EH (cell line): ENCODE results near the gene YJU2.
"Not testable (repeated sequence)": the region's sequence is repeated elsewhere in the genome, so short reads cannot be mapped to it uniquely, and the experiment has no call there.

Experiments used
- DNase-seq: peaks from one replicate; pipeline ENCODE4 v3.0.0-alpha.2; 2015; ENCODE audit warnings: low read depth

YJU2 gene

GRCh38 chr19:4267901-4268815 lies 21.3 kb downstream of the YJU2 start:
- DNase-seq, result no peak

GRCh38 chr19:4268816-4269430 lies 22.0 kb downstream of the YJU2 start:
- DNase-seq, result no peak

GRCh38 chr19:4272894-4273293 lies 26.0 kb downstream of the YJU2 start:
- DNase-seq, result no peak

GRCh38 chr19:4274321-4274686 lies 27.4 kb downstream of the YJU2 start:
- not testable (repeated sequence) for DNase-seq

GRCh38 chr19:4277191-4277696 lies 30.4 kb downstream of the YJU2 start:
- DNase-seq, result no peak

GRCh38 chr19:4278010-4278409 lies 31.1 kb downstream of the YJU2 start:
- DNase-seq, result no peak

GRCh38 chr19:4278419-4279266 lies 31.8 kb downstream of the YJU2 start, which contains the start of gene SHD:
Gene SHD (plus strand): TSS chr19:4279266. CDS start chr19:4280064, 798 bp downstream.
- no peak for DNase-seq

GRCh38 chr19:4279267-4279529 lies 32.3 kb downstream of the YJU2 start:
- DNase-seq, result no peak

GRCh38 chr19:4279530-4280422 lies 32.9 kb downstream of the YJU2 start:
- no peak for DNase-seq

GRCh38 chr19:4284176-4284958 lies 37.5 kb downstream of the YJU2 start:
- DNase-seq, result peak; percentile 16

GRCh38 chr19:4284974-4285373 lies 38.1 kb downstream of the YJU2 start:
- DNase-seq, result no peak

- DNase-seq, result not testable (repeated sequence)
These were observed 39.3 kb downstream of the YJU2 start for GRCh38 chr19:4286141-4286540.

- DNase-seq, result no peak
These were observed 41.4 kb downstream of the YJU2 start for GRCh38 chr19:4288091-4288777.

GRCh38 chr19:4291184-4291732 lies 44.4 kb downstream of the YJU2 start:
- no peak for DNase-seq

- DNase-seq, result no peak
These were observed 45.6 kb downstream of the YJU2 start for GRCh38 chr19:4292515-4292914.

- no peak for DNase-seq
These were observed 47.5 kb downstream of the YJU2 start for GRCh38 chr19:4294389-4294788.

- no peak for DNase-seq
These were observed 49.3 kb downstream of the YJU2 start for GRCh38 chr19:4295972-4296771.

GRCh38 chr19:4297901-4298809 lies 51.3 kb downstream of the YJU2 start:
- no peak for DNase-seq
